ENCODE data around the gene PPME1.

PPME1 gene

DNA sequence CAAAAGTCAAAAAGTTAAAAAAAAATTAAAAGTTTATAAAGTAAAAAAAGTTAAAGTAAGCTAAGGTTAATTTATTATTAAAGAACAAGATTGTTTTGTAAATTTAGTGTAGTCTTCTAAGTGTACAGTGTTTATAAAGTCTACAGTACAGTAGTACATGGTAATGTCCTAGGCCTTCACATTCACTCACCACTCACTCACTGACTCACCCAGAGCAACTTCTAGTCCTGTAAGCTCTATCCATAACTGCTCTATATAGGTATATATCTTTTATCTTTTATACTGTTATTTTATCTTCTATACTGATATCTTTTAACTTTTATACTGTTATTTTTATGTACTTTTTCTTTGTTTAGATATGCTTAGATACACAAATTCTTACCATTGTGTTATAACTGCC lies 11.4 kb upstream of the PPME1 start:
- no peak for DNase-seq (ENCODE audit: low read depth)

DNA sequence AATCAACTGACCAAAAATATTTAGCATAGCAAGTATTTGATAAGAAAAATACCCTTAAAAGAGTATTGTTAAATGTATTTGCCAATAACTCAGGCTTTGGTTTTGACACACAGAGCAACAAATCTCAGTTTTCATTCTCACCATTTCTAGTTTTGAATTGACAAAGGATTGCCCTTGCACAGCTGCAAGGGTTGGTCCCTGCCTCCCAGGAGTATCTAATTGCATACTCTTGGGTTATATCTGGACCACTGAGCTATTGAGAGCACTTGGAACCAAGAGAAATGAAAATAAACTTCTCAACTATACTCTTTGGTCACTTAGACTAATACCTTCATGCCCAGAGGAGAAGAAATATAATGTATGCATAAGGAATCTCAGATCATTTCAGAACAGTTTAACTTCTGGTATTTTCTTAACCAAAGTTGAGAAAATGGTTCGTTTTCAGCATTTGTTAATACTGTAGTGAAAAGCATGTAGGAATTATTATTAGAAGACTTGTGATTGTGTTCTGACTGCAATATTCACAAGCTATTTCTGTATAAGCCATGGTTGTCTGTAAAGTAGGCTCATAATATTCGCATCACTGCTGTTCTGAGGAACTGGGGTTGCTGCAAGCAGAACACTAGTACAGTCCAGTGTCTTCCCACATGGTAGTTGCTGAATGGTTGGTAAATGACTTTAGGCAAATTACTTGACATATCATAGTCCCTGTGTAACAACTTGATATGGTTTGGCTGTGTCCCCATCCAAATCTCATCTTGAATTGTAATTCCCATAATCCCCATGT lies 8.2 kb upstream of the PPME1 start:
- no peak for DNase-seq (ENCODE audit: low read depth)

DNA sequence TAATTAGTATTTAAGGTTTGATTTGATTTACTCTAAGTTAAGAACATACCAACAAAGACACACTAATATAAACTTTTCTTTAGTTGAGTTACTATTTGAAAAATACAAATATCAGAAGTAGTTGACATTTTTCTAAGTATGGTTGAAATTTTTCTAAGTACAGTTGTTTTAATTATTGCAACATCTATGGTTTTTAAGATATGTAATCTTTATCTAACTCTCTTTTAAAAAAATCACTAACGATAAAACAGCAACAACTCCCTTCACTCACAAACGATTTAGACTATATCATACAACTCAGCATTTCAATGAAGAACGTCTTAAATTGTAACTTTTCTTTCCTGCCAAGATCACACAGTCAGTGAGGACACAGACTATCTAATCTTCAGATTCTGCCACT lies 2.3 kb upstream of the PPME1 start:
- no peak for DNase-seq (ENCODE audit: low read depth)

DNA sequence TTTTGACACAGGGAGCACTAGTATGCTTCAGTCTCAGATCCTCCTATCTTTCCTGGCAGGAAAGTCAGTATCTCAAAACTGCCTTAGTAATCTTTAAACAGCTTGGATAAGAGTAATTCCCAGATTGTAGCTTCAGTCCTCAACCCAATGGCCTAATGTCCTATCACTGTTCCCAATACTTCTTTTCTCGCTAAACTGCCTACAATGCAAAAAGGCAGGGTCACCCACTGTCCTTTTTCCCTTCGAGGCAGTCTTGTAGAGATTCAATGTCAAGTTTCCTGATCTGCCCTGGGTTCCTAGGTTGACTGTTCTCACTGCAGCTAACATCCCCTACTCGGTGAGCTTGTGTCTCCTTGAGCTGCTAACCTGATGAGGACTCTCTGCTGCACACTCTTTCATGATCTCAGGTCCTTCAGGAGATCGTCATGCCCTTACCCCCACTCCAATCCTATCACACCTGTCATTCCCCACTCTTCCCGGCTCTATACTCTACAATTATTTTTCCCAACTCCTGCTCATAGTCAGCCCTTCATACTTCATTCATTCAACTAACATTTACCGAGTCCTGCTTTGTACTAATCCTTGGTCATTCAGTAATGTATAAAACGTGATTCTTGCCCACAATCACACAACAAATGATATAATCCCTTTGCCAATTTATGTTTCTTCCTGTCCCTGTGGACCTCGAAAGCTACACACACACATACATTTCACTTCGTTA lies 1.2 kb upstream of the PPME1 start:
- DNase-seq (ENCODE audit: low read depth), result no peak

DNA sequence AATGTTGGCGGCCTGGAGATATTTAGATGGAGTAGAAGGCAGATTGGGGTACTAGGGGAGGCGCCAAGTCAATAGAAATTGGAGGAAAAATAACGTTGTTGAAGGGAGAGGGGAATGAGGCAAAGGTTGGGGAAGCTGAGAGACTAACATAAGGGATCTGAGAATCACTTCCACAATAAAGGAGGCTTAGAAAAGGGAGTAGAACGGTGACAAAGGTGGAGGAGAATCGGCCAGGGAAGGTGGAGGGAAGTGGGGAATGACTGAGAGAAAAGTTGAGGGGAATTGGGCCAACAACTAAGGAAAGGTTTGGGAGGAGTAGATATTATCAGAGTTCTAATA lies 510 bp downstream of the PPME1 start:
- DNase-seq (ENCODE audit: low read depth), result no peak

DNA sequence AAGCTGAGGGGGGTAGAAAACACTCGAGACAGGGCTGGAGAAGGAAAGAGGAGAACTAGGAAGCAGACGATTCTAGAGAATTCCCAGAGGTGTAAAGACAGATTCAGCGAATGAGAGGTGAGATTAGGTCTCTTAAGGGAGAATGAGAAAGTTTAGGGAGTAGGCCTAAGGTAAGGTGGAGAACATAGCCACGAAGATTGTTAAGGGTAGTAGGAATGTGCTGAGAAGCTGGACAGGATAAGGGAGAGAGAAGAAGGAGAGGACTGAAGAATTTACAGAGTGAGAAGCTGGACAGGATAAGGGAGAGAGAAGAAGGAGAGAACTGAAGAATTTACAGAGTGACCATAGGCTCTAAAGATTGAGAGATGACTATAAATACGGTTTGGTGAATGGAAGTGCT lies 908 bp downstream of the PPME1 start:
- peak; percentile 32 for DNase-seq (ENCODE audit: low read depth)

DNA sequence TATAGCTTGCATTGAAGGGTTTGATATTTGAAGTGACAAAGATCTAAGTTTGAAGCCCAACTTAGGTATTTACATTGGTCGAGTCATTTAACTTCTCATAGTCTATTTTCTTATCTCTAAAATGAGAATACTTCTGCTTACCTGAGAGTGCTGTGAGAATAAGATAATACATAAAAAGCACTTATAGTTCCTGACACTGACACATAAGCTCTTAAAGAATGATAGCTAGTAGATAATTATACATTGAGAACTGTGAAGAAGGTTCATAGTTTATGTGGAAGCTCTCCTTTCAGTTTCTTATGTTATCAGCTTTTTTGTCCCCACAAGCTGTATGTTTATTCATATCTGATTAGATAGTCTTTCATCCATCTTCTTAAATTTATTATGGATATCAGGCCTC lies 4.8 kb downstream of the PPME1 start:
- DNase-seq (ENCODE audit: low read depth), result no peak

DNA sequence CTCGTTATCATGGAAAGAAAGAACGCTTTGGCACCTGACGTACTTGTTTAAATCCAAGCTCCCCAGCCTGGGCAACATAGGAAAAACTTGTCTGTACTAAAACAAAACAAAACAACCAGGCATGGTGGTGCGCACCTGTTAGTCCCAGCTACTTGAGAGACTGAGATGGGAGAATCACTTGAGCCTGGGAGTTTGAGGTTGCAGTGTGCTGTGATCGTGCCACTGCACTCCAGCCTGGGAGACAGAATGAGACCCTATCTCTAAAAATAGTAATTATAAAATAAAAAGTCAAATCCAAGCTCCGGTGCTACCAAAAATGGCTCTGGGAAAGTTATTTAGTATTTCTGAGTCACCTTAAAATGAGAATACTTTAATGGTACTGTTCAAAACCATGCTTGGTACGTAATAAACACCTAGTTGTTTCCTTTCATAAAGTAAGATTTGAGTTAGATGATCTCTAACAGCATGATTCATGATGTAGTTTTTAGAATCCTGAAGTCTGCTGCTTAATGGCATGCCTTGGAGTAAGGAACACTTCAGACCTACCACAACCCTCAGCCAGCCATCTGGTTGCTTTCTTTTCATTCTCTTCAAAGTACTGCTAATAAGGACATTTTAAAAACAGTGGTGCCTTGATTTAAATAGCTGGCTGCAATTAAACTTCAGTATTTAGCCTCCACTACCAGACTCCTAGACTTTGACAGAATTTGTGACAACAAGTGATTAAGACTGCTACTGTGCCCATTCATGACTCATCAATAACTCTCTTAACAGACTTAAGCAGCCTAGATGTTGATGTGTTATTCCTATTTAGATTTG lies 8.4 kb downstream of the PPME1 start:
- peak; percentile 52 for DNase-seq (ENCODE audit: low read depth)

DNA sequence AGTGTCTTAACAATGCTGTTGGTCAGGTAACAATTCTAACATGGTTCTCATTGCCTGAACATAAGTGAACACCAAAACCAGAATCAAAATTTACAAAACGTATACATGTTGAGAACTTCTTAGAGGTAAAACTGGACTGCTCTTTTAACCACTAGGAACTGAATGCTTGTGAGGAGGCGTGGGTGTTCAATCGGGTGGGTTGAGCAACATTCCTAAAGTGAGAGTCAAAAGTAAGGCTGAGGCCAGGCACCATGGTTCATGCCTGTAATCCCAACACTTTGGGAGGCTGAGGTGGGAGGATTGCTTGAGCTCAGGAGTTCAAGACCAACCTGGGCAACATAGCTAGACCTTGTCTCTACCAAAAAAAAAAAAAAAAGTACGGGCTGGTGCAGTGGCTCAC lies 11.5 kb downstream of the PPME1 start:
- peak; percentile 34 for DNase-seq (ENCODE audit: low read depth)

DNA sequence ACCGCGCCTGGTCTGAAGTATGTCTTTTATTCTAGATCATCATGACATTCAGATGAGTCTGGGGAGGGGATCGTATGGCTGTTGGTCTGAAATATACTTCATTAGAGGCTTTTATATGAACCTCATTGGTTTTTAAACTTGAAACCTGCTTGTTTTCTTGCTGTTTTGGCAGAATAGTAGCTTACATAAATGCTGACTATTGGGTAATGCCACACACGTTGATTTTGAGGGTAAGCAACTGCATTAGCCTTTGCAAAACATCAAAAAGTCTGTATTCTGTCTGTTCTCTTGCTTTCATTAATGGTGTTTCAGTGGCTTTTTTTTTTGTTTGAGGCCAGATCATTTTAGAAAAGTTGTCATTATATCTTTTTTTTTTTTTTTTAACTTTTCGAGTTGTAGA lies 14.2 kb downstream of the PPME1 start:
- no peak for DNase-seq (ENCODE audit: low read depth)

DNA sequence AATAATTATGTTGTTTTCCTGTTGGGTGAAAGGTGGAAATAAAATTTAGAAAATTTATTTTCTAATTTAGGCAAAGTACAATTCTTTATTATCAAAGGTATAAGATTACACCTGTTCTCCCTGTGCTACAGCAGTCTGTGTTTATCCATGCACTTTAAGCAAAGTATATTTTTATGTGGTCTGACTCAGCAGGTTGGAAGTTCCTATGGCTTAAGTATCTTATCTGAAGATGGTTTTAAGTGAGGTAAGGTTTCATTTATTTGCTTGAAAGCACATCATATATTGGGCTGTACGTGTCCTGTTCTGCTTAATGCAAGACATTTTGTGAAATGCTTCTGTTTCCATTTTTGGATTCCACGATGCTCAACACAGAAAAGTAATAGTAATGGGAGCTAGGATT lies 14.6 kb downstream of the PPME1 start:
- peak; percentile 43 for DNase-seq (ENCODE audit: low read depth)

DNA sequence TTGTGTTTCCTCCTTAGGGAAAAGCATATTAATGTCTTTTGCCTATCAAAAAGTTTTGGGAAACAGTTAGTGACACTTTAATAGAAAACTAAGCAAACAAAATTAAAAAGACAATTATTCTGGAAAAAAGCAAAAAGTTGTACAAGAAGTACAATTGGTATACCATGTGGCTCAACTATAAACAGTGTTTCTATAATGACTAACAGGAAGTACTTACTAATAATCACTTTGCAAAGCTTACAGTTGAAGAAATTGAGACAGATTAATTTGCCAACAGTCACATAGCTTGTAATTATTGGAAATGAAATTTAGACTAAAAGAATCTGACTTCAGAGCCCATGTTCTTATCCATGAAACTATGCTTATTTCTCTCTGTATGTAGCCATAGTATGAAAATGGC lies 24.7 kb downstream of the PPME1 start:
- peak; percentile 35 for DNase-seq (ENCODE audit: low read depth)

DNA sequence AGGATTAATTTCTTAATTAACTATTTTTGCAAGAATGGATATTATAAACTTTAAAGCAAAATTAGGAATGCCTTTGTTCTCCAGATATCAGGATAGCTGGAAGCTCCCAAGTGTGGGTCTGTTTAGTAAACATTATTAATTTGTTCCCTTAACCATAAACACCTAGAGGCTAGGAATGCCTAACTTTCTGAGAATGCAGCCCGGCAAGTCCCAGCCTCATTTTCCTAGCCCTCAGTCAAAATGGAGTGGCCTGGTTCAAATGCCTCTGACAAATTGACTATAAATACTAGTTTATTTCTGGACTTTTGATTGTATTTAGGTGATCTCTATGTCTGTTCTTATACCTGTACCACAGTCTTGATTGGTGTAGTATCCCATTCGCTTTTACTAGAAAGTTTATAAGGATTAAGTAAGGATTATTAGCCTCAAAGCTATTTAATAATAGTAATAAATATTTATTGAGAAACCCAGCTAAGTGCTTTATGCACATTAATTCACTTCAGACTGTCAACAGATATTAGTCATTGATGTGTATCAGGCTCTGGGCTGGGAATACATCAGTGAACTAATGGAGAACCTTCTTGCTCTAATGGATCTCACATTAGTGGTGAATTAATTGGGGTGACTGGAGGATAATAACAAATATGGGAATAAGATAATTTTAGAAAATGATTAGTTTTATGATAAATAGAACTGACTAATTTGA lies 25.8 kb downstream of the PPME1 start:
- no peak for DNase-seq (ENCODE audit: low read depth)

DNA sequence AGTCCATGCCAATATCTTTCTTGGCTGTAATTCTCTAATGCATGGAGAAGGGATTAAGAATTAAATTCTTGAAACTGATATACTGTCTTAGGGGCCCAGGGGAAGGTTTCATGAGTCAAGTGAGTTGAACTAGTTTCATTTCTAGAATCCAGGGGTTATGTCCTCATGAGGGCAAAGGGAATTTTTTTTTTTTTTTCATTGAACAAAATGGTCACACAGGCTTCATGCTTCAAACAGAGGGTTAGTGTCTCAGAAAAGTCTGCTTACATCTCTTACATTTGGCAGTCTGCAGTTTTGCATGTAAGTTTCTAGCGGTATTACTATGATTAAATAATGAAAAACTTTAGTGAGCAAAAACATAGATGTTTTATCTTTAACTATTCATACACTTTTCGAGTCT lies 32.9 kb downstream of the PPME1 start:
- no peak for DNase-seq (ENCODE audit: low read depth)

DNA sequence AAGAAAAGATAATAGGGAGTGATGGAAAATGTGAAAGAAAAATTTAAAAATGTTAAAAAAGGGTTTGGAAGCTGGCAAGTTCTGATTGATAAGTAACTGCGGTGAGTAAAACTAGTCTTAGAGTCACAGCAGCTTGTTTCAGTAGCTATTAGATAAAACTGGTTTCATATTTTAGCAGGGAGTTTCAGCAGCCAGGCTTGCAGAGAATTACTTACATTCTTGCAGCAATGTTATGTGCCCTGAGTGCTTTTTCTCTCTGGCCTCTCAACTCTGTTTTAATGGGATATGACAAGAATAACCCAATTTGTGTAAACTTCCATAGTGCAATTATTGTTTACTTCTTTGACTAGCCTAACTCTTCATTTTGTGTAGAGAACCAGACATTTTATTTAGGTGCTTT lies 33.6 kb downstream of the PPME1 start:
- DNase-seq (ENCODE audit: low read depth), result peak; percentile 19

DNA sequence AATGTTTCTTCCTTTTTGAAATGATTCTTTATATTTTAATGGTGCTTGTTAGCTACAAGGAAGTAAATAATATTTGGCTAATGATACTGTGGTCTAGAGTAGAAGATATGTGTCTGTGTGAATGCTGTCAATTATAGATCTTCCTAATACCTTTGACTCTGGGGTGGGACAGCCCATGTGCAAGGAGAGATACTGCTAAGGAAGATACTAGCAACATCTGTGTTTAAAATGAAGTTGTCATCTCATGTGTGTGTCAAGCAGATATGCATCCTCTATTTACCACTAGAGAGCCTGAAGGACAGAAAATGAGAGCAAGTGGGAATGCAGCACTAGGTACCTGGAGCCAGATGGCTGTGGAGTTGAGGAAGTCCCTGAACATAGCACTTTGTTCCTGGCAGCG lies 34.1 kb downstream of the PPME1 start:
- no peak for DNase-seq (ENCODE audit: low read depth)

DNA sequence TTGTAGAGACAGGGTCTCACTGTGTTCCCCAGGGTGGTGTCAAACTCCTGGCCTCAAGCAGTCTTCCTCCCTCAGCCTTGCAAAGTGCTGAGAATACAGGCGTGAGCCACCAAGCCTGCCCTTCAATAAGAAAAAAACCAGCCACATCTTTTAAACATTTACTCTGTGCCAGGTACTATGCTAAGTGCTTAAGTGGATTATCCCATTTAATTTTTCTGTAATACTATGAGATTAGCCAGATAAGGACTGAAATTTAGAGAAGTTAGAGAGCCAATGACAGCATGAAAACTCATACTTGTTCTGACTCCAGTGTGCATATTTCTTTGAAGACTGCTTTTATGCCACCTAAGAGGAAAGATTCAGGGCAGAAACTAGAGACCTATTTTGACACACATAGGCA lies 35.7 kb downstream of the PPME1 start:
- no peak for DNase-seq (ENCODE audit: low read depth)

DNA sequence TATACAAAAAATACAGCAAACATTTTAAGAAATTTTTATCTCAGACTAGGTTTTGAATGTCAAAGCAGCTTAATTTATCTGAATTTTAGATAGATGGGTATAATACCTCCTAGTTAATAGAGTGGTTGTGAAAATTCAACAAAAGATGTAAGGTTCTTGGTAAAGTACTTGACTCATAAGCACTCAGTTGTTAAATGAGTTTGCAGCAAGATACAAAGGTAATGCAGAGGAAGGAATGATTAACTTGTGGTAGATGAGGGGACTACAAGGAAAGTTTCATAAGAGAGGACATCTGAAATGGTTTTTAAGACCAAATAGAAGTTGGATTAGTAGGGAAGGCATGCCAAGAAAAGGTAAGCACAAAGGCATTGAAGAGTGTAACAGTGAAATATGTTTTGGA lies 37.4 kb downstream of the PPME1 start:
- no peak for DNase-seq (ENCODE audit: low read depth)

DNA sequence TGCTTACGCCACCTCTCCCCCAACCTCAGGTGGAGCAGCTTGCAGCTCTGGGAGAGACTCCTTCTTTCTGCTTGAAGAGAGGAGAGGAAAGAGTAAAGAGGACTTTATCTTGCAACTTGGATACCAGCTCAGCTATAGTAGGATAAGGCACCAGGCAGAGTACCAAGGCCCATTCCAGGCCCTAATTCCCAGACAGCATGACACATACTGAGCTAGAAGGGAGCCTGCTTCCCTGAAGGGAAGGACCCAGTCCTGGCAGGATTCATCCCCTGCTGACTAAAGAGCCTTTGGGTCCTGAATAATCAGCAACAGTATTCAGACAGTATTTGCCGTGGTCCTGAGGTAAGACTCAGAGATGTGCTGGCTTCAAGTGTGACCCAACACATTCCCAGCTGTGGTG lies 41.4 kb downstream of the PPME1 start:
- peak; percentile 1 for DNase-seq (ENCODE audit: low read depth)

DNA sequence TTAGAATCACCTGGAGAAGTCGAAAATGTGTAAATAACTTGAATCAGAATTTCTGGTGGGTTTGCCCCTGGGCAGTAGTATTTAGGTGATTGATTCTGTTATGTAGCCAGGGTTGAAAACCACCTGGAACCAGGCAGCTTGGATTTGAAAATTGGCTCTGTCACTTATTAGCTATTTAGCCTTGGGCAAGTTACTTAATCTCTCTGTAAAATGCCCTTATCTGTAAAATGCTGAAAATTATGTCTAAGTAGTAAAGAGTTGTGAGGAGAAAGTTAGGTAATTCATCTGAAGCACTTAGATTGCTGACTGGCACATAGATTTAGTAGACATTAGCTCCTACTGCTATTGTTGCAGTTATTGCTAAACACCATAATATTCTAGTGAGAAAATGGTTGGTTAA lies 49.3 kb downstream of the PPME1 start:
- peak; percentile 6 for DNase-seq (ENCODE audit: low read depth)

DNA sequence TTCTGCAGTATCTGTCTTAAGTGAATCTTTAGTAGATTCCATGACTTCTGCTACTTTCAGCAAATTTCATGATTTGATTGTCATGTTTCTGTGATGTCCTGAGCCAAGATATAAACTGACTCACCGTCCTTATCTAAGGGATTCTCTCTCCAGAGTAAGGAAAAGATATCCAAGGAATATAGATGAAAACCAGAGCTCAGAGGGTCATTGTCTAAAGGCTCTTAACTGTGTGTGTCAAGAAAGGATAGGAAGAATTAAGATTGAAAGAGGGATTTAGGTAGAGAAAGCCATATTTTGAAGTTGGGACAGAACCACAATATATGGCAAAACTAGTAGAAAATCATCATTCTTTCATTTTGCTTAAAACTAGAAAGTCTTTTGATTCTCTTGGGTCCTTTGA lies 50.7 kb downstream of the PPME1 start:
- no peak for DNase-seq (ENCODE audit: low read depth)

DNA sequence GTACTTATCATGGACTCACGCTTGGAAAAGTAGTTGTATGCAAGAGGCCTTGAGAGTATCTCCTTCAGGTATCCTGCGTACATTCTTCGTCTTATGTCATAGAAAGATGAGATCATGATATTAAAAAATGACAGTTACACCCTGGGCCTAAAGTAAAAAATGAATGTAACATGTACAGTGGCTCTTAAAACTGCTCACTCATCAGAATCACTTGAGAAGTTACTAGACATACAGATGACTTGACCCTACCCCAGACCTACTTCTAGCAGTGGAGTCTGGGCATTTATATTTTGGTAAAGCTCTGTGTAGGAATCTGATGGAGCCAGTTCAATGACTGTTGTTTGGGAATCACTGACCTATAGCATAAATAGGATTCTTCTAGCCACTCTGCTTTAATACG lies 54.5 kb downstream of the PPME1 start:
- DNase-seq (ENCODE audit: low read depth), result no peak
